Measurements from ENCODE around the gene GALK1. TPM values are rescaled to one million over a fixed set of nuclear protein-coding genes. Genes with fewer than 3 reads are reported as not detected.
"Not testable (repeated sequence)": the region's sequence is repeated elsewhere in the genome, so short reads cannot be mapped to it uniquely, and the experiment has no call there.

The GALK1 gene
- total RNA-seq, 1 donor from 2014 or later, result 18.5 TPM

DNA sequence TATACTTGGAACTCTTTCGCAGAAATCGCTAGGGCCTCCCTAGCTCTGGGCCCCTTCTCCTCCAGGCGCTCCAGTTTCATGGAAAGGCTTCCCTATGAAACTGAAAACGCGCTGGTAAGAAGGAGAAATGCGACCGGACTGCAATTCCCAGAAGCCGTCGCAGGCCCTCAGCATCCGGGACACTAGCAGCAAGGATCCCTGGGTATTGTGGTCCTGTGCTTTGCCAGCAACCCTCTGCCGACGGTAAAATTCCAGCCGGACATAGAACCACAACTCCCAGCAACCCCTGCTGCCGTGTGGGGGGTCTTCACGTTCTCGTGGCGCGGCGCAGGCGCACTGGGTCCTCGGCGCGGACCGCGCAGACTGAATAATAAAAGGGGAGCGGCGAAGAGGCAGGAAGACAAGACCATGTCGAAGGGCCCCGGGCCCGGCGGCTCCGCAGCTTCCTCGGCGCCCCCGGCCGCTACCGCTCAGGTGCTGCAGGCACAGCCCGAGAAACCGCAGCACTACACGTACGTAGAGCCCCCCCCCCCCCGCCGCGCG is 19.6 kb upstream of the GALK1 start, which contains the start of gene UNK:
TSS of gene UNK (plus strand) at position 334 of the 543 bp plus-strand sequence. CDS start at position 409, 75 bp downstream.
- peak; percentile 99 for DNase-seq (ENCODE audit: low read depth)

GRCh38 chr17:75783803-75784472 is 18.9 kb upstream of the GALK1 start:
- DNase-seq (ENCODE audit: low read depth), result no peak

- peak; percentile 70 for DNase-seq (ENCODE audit: low read depth)
Observed at GRCh38 chr17:75783069-75783783, 18.2 kb upstream of the GALK1 start.

DNA sequence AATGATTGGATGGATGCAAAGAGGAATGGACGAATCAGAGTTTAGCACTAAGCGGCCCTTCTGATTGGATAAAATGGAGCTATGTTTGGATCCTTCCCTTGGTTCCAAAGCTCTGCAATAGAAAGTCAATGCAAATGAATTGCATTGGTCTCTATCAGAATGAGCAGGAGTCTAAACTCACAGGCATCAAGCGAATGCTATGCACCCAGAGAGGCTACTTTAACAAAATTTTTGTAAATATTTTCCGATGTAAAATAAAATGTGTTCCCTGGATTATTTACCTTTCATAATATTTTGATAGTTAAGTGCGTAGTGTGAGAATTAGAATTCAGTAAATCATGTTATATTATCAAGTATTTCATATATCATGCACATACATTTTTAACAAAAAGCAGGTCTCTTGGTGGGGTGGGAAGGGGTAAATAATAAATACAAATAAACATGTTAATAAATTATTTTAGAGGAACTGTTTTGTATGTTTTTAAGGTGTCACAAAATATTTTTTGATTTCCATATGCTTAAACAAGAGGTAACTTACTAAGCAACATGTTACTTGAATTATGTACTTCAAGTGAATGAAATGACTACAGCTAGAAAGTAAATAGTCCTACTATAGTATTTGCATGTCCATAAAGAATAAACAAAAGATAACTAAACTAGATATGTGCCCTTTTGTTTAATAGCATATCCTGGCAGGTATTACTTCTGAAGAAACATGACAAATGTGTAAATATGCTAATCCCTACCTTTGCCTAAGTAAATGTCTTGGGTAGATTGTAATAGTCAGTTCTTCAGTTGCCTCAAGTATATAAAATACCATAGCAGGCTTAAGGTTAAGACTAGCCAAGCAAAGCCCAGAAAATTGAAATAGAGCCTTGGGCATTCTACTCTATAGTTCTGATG is 15.2 kb upstream of the GALK1 start:
- no peak for DNase-seq (ENCODE audit: low read depth)

GRCh38 chr17:75779250-75779986 is 14.4 kb upstream of the GALK1 start:
- DNase-seq (ENCODE audit: low read depth), result peak; percentile 100

- DNase-seq (ENCODE audit: low read depth), result no peak
Observed at GRCh38 chr17:75778861-75779249, 13.9 kb upstream of the GALK1 start.

GRCh38 chr17:75778066-75778860 is 13.3 kb upstream of the GALK1 start:
- not testable (repeated sequence) for DNase-seq (ENCODE audit: low read depth)

DNA sequence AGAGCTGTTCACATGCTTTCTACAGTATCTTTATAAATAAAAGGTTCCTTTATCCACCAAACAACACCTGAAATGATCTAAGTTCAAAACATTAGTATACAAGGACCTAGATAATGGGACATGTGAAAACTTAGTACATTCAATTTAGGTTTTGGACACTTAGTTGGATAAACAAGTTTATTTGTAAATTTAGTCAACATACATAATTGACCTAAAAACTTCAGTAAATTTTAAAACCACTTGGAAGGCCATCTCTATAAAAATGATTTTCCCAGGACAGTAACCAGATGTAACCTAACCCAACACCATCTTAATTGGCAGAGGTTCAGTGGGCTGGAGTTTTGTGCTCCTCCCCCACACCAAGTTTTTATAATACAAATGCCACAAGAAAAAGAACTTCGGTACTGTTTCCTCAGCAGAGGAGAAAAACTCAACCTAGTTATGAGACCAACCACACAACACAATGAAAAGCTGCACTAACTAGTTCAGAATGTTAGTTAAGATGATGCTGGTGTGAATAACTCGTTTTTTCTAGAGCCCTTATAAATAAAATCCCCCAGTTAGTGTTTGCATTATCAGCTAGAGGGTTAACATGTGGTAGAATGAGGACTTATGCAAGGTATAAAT is 12.4 kb upstream of the GALK1 start:
- peak; percentile 41 for DNase-seq (ENCODE audit: low read depth)

- DNase-seq (ENCODE audit: low read depth), result peak; percentile 30
Observed at GRCh38 chr17:75776386-75777295, 11.6 kb upstream of the GALK1 start.

- peak; percentile 45 for DNase-seq (ENCODE audit: low read depth)
Observed at GRCh38 chr17:75774991-75775668, 10.1 kb upstream of the GALK1 start.

DNA sequence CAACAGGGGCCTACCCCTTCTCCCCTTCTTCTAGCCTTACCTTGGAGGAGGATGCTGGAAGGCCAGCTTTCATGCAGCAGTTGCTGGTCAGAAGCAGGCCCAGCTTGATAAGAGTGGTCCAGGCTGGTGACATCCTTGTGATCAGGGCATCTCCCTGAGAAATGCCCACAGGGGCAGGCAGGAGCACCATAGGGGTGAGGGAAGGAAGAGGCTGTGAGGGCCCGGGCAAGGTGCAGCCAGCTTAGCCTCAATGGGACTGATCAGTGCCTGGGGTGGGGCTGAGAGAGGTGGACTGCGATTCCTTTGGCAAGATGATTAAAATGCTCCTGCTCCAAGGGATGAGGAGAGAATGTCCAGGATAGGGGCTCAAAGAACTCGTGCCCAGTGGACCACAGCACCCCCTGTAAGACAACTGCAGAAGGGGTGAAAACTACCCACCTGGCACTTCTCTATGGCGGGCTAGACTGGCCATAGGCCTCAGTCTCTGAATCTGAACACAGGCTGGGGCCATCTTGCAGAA is 9.5 kb upstream of the GALK1 start:
- DNase-seq (ENCODE audit: low read depth), result no peak

DNA sequence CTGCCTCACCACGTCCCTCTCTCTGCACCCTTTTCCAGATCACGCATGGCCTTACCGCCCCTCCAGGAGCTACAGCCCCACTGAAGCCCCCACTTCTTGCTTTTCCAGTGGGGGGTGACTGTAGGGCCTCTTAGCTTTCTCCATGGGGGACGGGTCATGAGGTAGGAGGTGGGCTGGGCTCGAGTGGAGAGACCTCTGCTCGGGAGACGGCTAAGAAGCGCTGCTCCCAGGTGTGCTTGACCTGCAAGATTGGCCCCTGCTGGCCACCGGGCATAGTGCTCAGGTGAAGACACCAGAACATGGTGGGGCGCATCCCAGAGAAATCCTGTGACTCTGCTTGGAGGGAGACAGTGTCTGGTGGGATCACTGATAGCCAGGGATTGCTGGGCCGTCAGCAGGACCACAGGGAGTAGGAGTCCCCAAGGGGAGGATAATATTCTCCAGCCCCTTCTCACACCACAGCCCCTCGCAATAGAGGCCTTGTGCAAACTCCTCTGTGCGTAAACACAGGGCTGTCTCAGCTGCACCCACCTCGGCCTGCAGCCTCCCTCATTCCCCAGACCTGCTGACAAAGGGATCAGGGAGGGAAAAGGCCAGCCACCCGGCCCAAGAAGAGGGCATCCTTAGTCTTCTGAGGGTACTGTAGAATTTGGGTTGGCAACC is 8.9 kb upstream of the GALK1 start:
- DNase-seq (ENCODE audit: low read depth), result no peak

DNA sequence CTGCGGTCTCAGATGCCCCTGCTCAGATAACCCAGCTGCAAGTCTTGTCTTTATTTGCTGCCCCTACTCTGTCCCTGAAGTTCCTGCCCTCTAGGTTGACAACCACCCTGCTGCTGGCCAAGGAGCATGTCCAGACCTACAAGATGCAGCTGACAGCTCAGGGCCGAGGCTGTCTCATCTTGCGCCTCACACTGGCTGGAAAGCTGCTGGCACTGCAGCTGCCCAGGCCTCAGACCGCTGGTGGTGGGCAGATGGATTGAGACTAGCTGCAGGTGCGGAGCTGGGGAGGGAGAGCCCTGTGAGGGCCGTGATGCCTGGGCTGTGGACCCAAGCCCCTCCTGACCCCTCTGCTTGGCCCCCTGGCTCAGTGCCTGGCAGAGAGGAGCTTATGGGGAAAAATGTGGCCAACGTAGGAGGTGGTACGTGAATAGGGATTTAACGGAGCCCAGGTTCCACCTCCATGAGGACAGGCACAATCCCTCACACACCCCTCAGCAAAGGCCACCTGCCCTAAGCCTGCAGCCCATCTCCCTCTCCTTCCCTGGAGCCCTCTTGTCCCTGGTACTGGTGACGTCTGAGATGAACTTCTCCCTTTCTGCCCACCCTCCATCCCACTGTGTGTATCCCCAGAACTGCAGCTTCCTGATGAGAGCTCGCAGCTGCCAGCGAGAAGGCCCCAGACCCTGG is 8.3 kb upstream of the GALK1 start:
- peak; percentile 88 for DNase-seq (ENCODE audit: low read depth)

DNA sequence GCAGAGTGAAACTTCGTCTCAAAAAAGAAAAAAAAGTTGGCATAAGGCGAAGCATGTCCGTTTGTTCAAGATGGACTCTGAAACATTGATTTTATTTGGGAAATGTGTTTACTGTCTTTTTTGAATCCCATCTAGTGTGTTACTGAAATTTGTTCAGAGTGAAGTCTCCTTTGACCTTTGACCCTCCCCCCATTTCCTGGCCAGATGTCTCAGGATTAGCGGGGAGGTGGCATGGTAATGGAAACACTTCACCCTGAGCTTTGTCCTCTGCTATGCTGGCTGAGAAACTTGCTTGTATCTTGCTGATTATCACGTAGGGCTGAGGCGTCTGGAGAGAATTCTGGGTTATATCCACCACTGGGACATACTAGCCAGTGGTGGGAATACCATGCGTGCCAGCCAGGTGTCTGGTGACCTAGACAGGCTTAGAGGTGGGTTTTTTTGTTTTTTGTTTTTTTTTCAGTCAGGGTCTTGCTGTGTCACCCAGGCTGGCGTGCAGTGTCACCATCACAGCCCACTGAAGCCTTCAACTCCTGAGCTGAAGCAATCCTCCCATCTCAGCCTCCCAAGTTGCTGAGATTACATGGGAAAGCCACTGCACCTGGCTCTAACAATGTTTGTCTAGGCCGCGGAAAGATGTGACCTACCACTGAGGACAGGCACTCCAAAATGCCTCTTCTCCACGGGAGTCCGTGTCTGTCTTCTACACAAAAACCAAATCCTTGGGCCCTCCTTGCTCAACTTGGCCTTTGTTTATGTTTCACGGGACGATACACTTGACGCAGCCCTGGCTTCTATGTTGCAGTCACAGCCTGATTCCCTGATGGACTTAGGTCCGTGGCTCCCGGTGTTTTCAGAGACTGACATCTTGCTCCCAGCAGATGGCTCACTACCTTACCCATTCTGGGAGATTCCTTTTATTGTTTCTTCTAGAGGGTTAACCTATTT is 6.6 kb upstream of the GALK1 start:
- DNase-seq (ENCODE audit: low read depth), result no peak

DNA sequence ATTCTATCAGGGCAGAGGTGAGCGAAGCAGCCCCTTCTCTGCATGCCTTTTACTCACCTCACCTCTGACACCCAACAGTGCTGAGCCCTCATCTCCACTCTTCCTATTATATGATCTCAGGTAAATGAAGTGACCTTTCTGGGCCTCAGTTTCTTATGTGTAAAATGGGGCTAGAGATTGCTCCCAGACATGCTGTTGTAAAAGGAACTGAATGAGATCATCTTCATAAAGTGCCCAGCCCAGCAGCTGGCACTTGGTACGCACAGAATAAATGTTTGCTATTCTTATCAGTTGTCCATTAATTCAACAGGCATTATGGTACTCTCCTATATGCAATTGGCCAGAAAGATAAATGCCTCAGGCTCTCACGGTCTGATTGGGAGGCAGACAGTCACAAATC is 4.5 kb upstream of the GALK1 start:
- no peak for DNase-seq (ENCODE audit: low read depth)

Measured in myocyte (in vitro differentiated cells).